Duodenal mucosa (tissue), 2 donors: Measurements from ENCODE around the gene ERICH3.

Source experiments
- H3K27ac ChIP-seq: one replicate; pipeline ENCODE4 v1.7.0; 2013; ENCODE audit warnings: low read depth, low read length
- H3K27me3 ChIP-seq, 2 donors: one replicate each; pipeline ENCODE4 v1.7.0; 2013; ENCODE audit warnings: low read length in 2 of 2, control low read depth in 1 of 2; ENCODE audit not compliant: insufficient read depth in 2 of 2, control insufficient read depth in 1 of 2
- H3K36me3 ChIP-seq, 2 donors: one replicate each; pipeline ENCODE4 v1.7.0; 2013; ENCODE audit warnings: low read length in 2 of 2, control low read depth in 1 of 2; ENCODE audit not compliant: insufficient read depth in 2 of 2, control insufficient read depth in 1 of 2
- H3K4me1 ChIP-seq, 2 donors: one replicate each; pipeline ENCODE4 v1.7.0; 2013; ENCODE audit warnings: low read length in 2 of 2, control low read depth in 1 of 2; ENCODE audit not compliant: insufficient read depth in 2 of 2, control insufficient read depth in 1 of 2
- H3K4me3 ChIP-seq, 2 donors: one replicate each; pipeline ENCODE4 v1.7.0; 2013; ENCODE audit warnings: low read length in 2 of 2, low read depth in 1 of 2
- H3K9ac ChIP-seq, 2 donors: one replicate each; pipeline ENCODE4 v1.7.0; 2013; ENCODE audit warnings: low read length in 2 of 2, low read depth in 1 of 2
- H3K9me3 ChIP-seq, 2 donors: one replicate each; pipeline ENCODE4 v1.7.0; 2013; ENCODE audit warnings: low read length in 2 of 2, control low read depth in 1 of 2; ENCODE audit not compliant: control insufficient read depth in 1 of 2

Gene ERICH3

GRCh38 chr1:74629283-74629682 lies 44.3 kb downstream of the ERICH3 start:
- H3K27ac ChIP-seq: no peak overlapping the region
- no peaks in the 10 kb centered on the region for H3K9me3 ChIP-seq
- no peak overlapping the region for H3K9ac ChIP-seq
- no peak overlapping the region for H3K4me3 ChIP-seq
- no peaks in the 10 kb centered on the region for H3K27me3 ChIP-seq
- no peaks in the 10 kb centered on the region for H3K4me1 ChIP-seq
- no peaks in the 10 kb centered on the region for H3K36me3 ChIP-seq

- Histone ChIP-seq H3K27me3 (no peaks in the 10 kb centered on the region), H3K9ac (no peak overlapping the region), H3K9me3 (no peaks in the 10 kb centered on the region), H3K4me1 (no peaks in the 10 kb centered on the region), H3K27ac (no peak overlapping the region), H3K36me3 (no peaks in the 10 kb centered on the region), H3K4me3 (no peak overlapping the region)
These were observed 49.9 kb downstream of the ERICH3 start for GRCh38 chr1:74623716-74624115.

DNA sequence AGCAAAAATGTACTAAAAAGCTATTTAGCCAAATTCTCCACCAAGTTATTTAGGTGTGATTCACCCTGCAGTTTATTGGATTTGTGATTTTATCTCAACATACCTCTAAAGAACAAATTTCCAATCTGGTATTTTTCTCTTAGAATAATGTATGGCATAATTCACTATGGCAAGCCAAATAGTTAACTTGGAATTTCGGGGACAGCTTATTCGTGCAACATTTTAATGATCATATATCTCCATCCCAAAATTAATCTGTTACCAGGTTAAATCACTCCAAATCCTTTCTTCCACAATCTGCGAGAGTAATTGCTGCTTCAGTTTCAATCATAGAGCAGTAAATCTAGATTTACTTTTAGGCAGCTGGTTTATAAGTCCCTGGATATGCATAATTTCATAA lies 53.4 kb downstream of the ERICH3 start:
- no peaks in the 10 kb centered on the region for H3K27me3 ChIP-seq
- H3K9ac ChIP-seq: no peak overlapping the region
- H3K4me3 ChIP-seq: no peak overlapping the region
- no peak overlapping the region for H3K27ac ChIP-seq
- H3K36me3 ChIP-seq: no peaks in the 10 kb centered on the region
- H3K4me1 ChIP-seq: no peaks in the 10 kb centered on the region
- H3K9me3 ChIP-seq: no peaks in the 10 kb centered on the region

- no peaks in the 10 kb centered on the region for H3K36me3 ChIP-seq
- no peaks in the 10 kb centered on the region for H3K27me3 ChIP-seq
- no peaks in the 10 kb centered on the region for H3K4me1 ChIP-seq
- H3K9me3 ChIP-seq: no peaks in the 10 kb centered on the region
- H3K9ac ChIP-seq: no peak overlapping the region
- H3K27ac ChIP-seq: no peak overlapping the region
- no peak overlapping the region for H3K4me3 ChIP-seq
These were observed 54.6 kb downstream of the ERICH3 start for GRCh38 chr1:74618974-74619373.

- no peak overlapping the region for H3K27ac ChIP-seq
- no peaks in the 10 kb centered on the region for H3K36me3 ChIP-seq
- H3K9me3 ChIP-seq: no peaks in the 10 kb centered on the region
- no peak overlapping the region for H3K9ac ChIP-seq
- no peak overlapping the region for H3K4me3 ChIP-seq
- H3K27me3 ChIP-seq: no peaks in the 10 kb centered on the region
- H3K4me1 ChIP-seq: no peaks in the 10 kb centered on the region
These were observed 59.7 kb downstream of the ERICH3 start for GRCh38 chr1:74613894-74614293.

DNA sequence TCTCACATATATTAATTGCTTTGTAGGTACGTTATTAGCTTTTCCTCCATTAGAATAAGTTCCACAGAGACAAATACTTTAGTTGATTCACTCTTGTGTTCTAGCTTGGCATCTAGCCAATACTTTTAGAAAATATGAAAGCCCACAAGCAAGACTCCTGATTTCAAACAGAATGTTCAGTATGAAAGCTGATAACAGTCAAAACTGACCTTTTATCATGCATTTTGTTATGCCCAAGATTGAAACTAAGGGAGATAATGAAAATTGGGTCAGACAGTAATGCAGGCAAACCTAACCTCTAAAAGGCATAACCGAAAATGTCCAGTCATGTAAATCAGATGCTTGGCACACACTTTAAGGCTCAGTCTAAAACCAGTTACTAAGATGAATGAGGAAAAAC lies 61.7 kb downstream of the ERICH3 start:
- no peak overlapping the region for H3K27ac ChIP-seq
- H3K36me3 ChIP-seq: no peaks in the 10 kb centered on the region
- H3K27me3 ChIP-seq: no peaks in the 10 kb centered on the region
- H3K4me3 ChIP-seq: no peak overlapping the region
- no peaks in the 10 kb centered on the region for H3K4me1 ChIP-seq
- no peak overlapping the region for H3K9ac ChIP-seq
- no peaks in the 10 kb centered on the region for H3K9me3 ChIP-seq

- Histone ChIP-seq H3K9me3 (no peaks in the 10 kb centered on the region), H3K36me3 (no peaks in the 10 kb centered on the region), H3K4me3 (no peak overlapping the region), H3K27ac (no peak overlapping the region), H3K9ac (no peak overlapping the region), H3K4me1 (no peaks in the 10 kb centered on the region), H3K27me3 (no peaks in the 10 kb centered on the region)
These were observed 62.6 kb downstream of the ERICH3 start for GRCh38 chr1:74610961-74611360.

GRCh38 chr1:74609810-74610371 lies 63.7 kb downstream of the ERICH3 start:
- no peaks in the 10 kb centered on the region for H3K9me3 ChIP-seq
- no peak overlapping the region for H3K9ac ChIP-seq
- H3K36me3 ChIP-seq: no peaks in the 10 kb centered on the region
- no peaks in the 10 kb centered on the region for H3K27me3 ChIP-seq
- H3K4me1 ChIP-seq: no peaks in the 10 kb centered on the region
- no peak overlapping the region for H3K4me3 ChIP-seq
- no peak overlapping the region for H3K27ac ChIP-seq

DNA sequence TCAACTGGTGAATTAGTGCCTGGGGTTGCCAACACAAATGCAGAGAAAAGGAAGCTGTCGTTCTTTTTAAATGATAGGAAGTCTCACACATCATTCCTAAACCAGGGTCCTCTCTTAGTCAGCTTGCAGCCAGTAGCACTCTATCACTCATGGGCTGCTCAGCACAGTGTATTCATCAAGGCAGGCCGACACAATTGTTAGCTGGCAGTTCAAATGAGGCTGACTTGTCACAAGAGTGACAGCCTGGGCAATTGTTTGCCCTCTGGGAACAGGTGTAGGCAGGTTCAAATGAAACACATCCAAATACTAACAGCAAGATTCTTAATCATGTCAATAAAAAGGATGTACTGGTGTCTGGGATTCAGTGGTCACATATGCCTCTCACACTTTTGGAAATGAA lies 76.9 kb downstream of the ERICH3 start:
- Histone ChIP-seq H3K9ac (no peak overlapping the region), H3K36me3 (no peaks in the 10 kb centered on the region), H3K9me3 (no peaks in the 10 kb centered on the region), H3K4me3 (no peak overlapping the region), H3K27ac (no peak overlapping the region), H3K4me1 (no peaks in the 10 kb centered on the region), H3K27me3 (no peaks in the 10 kb centered on the region)

DNA sequence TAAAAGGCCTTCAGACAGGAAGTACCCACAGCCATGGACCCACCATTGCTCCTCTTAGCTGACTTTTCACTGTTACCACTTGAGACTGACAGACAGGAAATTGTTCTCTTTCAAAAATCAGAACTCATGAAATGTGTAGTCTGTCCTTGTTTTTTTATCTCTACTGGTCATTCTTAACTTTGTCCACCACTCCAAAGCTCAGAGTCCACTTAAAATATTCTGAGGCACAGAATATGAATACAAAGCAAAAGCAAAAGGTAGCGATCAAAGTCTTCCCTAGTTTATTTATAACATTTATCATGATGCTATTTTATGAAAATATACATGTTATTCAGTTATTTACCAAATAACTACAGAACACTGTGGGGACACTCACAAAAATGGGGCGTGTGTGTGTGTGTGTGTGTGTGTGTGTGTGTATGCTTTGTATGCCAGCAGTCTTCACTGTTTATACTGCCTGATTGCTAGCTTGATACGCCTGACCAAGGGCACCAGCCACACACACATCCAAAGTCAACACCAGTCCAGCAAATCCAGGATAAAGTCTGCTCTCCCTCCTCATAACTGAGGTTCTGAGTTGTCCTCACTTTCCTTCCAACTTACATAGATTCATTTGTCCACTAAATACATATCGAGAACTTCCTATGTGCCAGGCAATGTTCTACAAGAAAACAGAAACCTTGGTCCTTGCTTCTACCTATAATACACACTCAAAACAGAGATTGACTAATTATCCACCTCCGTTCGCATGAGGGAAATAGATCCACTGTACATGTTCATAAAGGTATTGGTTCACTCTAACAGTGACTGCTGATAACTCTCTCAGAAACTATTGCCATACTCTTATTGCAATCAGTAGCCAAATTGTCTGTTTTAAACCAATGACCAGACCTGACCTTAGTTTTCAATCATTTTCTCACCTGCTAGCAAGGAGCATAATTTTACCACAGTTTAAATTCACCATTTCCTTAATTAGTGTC lies 79.4 kb downstream of the ERICH3 start:
- H3K36me3 ChIP-seq: no peaks in the 10 kb centered on the region
- H3K9me3 ChIP-seq: no peaks in the 10 kb centered on the region
- no peaks in the 10 kb centered on the region for H3K4me1 ChIP-seq
- no peak overlapping the region for H3K9ac ChIP-seq
- no peak overlapping the region for H3K27ac ChIP-seq
- no peaks in the 10 kb centered on the region for H3K27me3 ChIP-seq
- H3K4me3 ChIP-seq: no peak overlapping the region
